GM12878 (cell line): ENCODE data around the gene SHROOM3.

Experiments used
- CEBPB ChIP-seq, 2 experiments: fragments of 150-350 bp in 1 of 2; IDR thresholded peaks; 2 replicates each; pipeline ENCODE4 v1.6.1; 2012 to 2014; ENCODE audit warnings: low read depth in 2 of 2, low read length in 2 of 2, borderline replicate concordance in 1 of 2, inconsistent platforms in 1 of 2
- CTCF ChIP-seq, 3 experiments: IDR thresholded peaks in 2 of 3; conservative IDR thresholded peaks in 1 of 3; 2 replicates each; pipeline ENCODE4 v1.5.1; 2011; ENCODE audit warnings: low read depth in 3 of 3, low read length in 3 of 3, mild to moderate bottlenecking in 3 of 3, control low read depth in 2 of 3, moderate library complexity in 2 of 3, inconsistent platforms in 1 of 3, mixed read lengths in 1 of 3; ENCODE audit not compliant: control insufficient read depth in 2 of 3, insufficient read depth in 1 of 3; ENCODE audit errors: extremely low read depth in 1 of 3
- EZH2 ChIP-seq: IDR thresholded peaks from 2 replicates; pipeline ENCODE4 v1.6.1; 2012; ENCODE audit warnings: low read depth, mild to moderate bottlenecking, control low read depth, inconsistent platforms, low read length, borderline replicate concordance; ENCODE audit not compliant: control insufficient read depth
- MEF2A ChIP-seq: IDR thresholded peaks from 2 replicates; pipeline ENCODE4 v1.6.1; 2011; ENCODE audit warnings: low read depth, mild to moderate bottlenecking, low read length, moderate library complexity; ENCODE audit not compliant: insufficient read depth
- POLR2A ChIP-seq: IDR thresholded peaks from 2 replicates; pipeline ENCODE4 v1.6.1; 2011; ENCODE audit warnings: low read depth, mild to moderate bottlenecking, low read length
- REST ChIP-seq: IDR thresholded peaks from 2 replicates; pipeline ENCODE4 v1.6.1; 2012; ENCODE audit warnings: mild to moderate bottlenecking, low read depth, low read length
- SREBF1 ChIP-seq: IDR thresholded peaks from 2 replicates; pipeline ENCODE4 v1.6.1; 2012; ENCODE audit warnings: mild to moderate bottlenecking, low read length
- SUZ12 ChIP-seq: fragments of 200-600 bp; sonication (generic); IDR thresholded peaks from one replicate; pipeline ENCODE4 v1.6.1; 2018; ENCODE audit warnings: antibody characterized with exemption, mild to moderate bottlenecking; ENCODE audit not compliant: unreplicated experiment
- ZNF622 ChIP-seq: fragments of 450-650 bp; IDR thresholded peaks from 2 replicates; pipeline ENCODE4 v1.6.1; 2017; ENCODE audit warnings: mild to moderate bottlenecking, inconsistent platforms

DNA sequence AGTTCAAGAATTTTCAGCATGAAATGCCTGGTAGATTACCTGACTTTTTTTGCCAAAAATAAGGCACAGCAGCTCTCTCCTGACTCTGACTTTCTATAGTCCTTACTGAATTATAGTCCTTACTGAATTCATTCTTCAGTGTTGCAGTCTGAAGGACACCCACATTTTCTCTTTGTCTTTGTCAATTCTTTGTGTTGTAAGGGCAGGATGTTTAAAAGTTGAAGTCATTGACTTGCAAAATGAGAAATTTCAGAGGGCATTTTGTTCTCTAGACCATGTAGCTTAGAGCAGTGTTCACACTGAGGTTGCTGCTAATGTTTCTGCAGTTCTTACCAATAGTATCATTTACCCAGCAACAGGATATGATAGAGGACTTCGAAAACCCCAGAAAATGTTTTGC lies 295.0 kb downstream of the SHROOM3 start:
- no peak for TF ChIP-seq SREBF1
- no peak for TF ChIP-seq SUZ12
- TF ChIP-seq CEBPB (IDR thresholded peaks at IDR 0.05; ENCODE audit: borderline replicate concordance in 1 of 2, low read depth in 2 of 2, low read length in 2 of 2), result no peak
- no peak for TF ChIP-seq MEF2A
- TF ChIP-seq EZH2, result no peak
- no peak for TF ChIP-seq CTCF (IDR thresholded peaks at IDR 0.05 in 2 of 3, conservative IDR thresholded peaks at IDR 0.05 in 1 of 3; ENCODE audit: control insufficient read depth in 2 of 3, extremely low read depth in 1 of 3, insufficient read depth in 1 of 3, low read depth in 3 of 3, low read length in 3 of 3)
- TF ChIP-seq ZNF622, result no peak
- no peak for TF ChIP-seq REST
- no peak for TF ChIP-seq POLR2A
